Cardiac muscle cell (in vitro differentiated cells and primary cell): ENCODE measurements around the gene AIFM3. TPM values are rescaled to one million over a fixed set of nuclear protein-coding genes. Genes with fewer than 3 reads are reported as not detected.

ENCODE experiments used
- DNase-seq, 2 donors: peaks; one replicate each; pipeline versions ENCODE4 v3.0.0 to v3.0.0-alpha.2; 2010 to 2017; ENCODE audit warnings: low read depth in 1 of 2, low spot score in 1 of 2
- H3K27ac ChIP-seq: fragments of 200-600 bp; sonication (generic); 2 replicates; pipeline ENCODE4 v1.5.1; 2016
- H3K27me3 ChIP-seq: fragments of 200-600 bp; sonication (generic); 2 replicates; pipeline ENCODE4 v1.6.0; 2016; ENCODE audit warnings: control low read depth
- H3K36me3 ChIP-seq: fragments of 200-600 bp; sonication (generic); 2 replicates; pipeline ENCODE4 v1.5.1; 2016; ENCODE audit warnings: control low read depth
- H3K4me1 ChIP-seq: fragments of 200-600 bp; sonication (generic); 2 replicates; pipeline ENCODE4 v1.8.1; 2017; ENCODE audit warnings: low read depth, mild to moderate bottlenecking, mixed run types
- H3K4me3 ChIP-seq: fragments of 200-600 bp; sonication (generic); 2 replicates; pipeline ENCODE4 v1.5.1; 2016; ENCODE audit warnings: mild to moderate bottlenecking
- H3K9me3 ChIP-seq: fragments of 200-600 bp; sonication (generic); 2 replicates; pipeline ENCODE4 v1.5.1; 2017; ENCODE audit warnings: low read depth, mild to moderate bottlenecking, control low read depth
- polyA plus RNA-seq: library from polyadenylated mRNA; unstranded; fragments of >200 nt; fragmentation: Nextera tagmentation; extraction: Ambion mirVana; gene quantifications from 2 replicates; pipeline ENCODE4 v1.2.1, GENCODE V29; 2016
- total RNA-seq: library from RNA; depleted of rRNA; stranded (reverse); fragments of >200 nt; gene quantifications from 2 replicates; pipeline ENCODE4 v1.2.3, GENCODE V29; 2016
- TF ChIP-seq, protein P1 (sequence below): IDR thresholded peaks from 2 replicates; pipeline ENCODE4 v1.5.1; 2012; ENCODE audit warnings: low read depth, mild to moderate bottlenecking, low read length

AIFM3 gene
- total and polyA plus RNA-seq, 2 experiments from 2014 or later: 0.67 to 4.8 TPM

- DNase-seq: no peak
- TF ChIP-seq, protein P1, sequence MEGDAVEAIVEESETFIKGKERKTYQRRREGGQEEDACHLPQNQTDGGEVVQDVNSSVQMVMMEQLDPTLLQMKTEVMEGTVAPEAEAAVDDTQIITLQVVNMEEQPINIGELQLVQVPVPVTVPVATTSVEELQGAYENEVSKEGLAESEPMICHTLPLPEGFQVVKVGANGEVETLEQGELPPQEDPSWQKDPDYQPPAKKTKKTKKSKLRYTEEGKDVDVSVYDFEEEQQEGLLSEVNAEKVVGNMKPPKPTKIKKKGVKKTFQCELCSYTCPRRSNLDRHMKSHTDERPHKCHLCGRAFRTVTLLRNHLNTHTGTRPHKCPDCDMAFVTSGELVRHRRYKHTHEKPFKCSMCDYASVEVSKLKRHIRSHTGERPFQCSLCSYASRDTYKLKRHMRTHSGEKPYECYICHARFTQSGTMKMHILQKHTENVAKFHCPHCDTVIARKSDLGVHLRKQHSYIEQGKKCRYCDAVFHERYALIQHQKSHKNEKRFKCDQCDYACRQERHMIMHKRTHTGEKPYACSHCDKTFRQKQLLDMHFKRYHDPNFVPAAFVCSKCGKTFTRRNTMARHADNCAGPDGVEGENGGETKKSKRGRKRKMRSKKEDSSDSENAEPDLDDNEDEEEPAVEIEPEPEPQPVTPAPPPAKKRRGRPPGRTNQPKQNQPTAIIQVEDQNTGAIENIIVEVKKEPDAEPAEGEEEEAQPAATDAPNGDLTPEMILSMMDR: no peak
- H3K4me1 ChIP-seq: peaks cover 4% of the 10 kb centered on the region
- no peak overlapping the region for H3K27ac ChIP-seq
- H3K9me3 ChIP-seq: no peaks in the 10 kb centered on the region
- H3K36me3 ChIP-seq: peaks cover 2% of the 10 kb centered on the region
- no peaks in the 10 kb centered on the region for H3K27me3 ChIP-seq
- H3K4me3 ChIP-seq: peak overlapping the region; percentile 64
Observed at GRCh38 chr22:20982563-20982882, 15.5 kb downstream of the AIFM3 start.

- H3K27ac ChIP-seq: no peak overlapping the region
- peaks cover 5% of the 10 kb centered on the region for H3K36me3 ChIP-seq
- peak overlapping the region; percentile 64 for H3K4me3 ChIP-seq
- no peak for DNase-seq
- H3K9me3 ChIP-seq: no peaks in the 10 kb centered on the region
- TF ChIP-seq, protein P1: no peak
- H3K27me3 ChIP-seq: no peaks in the 10 kb centered on the region
- H3K4me1 ChIP-seq: peaks cover 4% of the 10 kb centered on the region
Observed at GRCh38 chr22:20983081-20983771, 16.2 kb downstream of the AIFM3 start.

DNA sequence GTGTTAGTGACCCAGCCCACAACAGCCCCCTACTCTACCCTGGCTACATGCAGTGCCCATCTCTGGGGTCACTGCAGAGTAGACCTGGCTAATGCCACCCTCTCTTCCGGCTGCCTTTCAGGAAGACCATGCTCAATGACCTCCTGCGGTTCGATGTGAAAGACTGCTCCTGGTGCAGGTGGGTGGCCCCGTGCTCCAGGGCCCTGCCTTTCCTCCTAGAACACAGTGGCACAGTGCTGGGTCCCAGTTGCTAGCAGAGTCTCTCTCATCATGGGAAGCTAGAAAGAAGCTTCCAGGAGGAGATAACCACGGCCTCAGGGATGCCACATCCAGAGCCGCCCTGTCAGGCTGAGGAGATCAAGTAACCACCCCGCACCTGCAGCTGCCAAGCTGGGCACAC, 18.7 kb downstream of the AIFM3 start:
- Histone ChIP-seq H3K4me1 (peaks cover 4% of the 10 kb centered on the region), H3K9me3 (no peaks in the 10 kb centered on the region), H3K27ac (no peak overlapping the region), H3K27me3 (no peaks in the 10 kb centered on the region), H3K36me3 (peaks cover 5% of the 10 kb centered on the region), H3K4me3 (no peak overlapping the region)
- TF ChIP-seq, protein P1: no peak
- no peak for DNase-seq

DNA sequence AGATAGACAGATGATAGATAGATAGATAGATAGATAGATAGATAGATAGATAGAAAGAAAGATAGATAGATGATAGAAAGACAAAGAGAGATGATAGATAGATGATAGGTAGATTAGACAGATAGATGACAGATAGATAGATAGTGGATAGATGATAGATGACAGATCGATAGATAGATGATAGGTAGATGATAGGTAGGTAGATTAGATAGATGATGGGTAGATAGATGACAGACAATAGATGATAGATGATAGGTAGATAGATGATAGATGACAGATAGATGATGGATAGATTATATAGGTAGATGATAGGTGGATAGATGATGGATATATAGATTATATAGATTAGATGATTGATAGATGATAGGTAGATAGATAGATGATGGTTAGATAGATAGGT, 19.3 kb downstream of the AIFM3 start:
- peaks cover 5% of the 10 kb centered on the region for H3K36me3 ChIP-seq
- H3K4me1 ChIP-seq: peaks cover 2% of the 10 kb centered on the region
- H3K4me3 ChIP-seq: no peak overlapping the region
- H3K27ac ChIP-seq: no peak overlapping the region
- no peaks in the 10 kb centered on the region for H3K27me3 ChIP-seq
- no peak for DNase-seq
- TF ChIP-seq, protein P1: no peak
- no peaks in the 10 kb centered on the region for H3K9me3 ChIP-seq

DNA sequence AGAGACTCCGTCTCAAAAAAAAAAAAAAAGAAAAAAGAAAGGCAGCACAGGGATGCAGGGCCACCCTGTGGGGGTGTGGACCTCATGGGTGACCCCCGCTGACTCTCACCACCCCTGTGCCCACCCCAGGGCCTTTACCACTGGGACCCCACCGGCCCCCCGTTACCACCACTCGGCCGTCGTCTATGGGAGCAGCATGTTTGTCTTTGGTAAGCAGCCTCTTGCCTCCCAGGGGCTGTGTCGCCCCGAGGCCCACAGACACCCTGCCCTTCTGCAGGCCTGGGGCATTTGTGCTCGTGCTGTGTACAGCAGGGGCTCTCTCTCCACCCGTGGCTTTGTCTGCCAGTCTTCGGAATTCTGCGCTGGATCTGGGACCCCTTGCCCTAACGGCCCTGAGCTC, 20.3 kb downstream of the AIFM3 start:
- Histone ChIP-seq H3K4me3 (no peak overlapping the region), H3K9me3 (no peaks in the 10 kb centered on the region), H3K27me3 (no peaks in the 10 kb centered on the region), H3K4me1 (no peaks in the 10 kb centered on the region), H3K36me3 (peaks cover 13% of the 10 kb centered on the region), H3K27ac (no peak overlapping the region)
- TF ChIP-seq, protein P1: no peak
- no peak for DNase-seq
